ENCODE results near the gene DOCK11.

DNA sequence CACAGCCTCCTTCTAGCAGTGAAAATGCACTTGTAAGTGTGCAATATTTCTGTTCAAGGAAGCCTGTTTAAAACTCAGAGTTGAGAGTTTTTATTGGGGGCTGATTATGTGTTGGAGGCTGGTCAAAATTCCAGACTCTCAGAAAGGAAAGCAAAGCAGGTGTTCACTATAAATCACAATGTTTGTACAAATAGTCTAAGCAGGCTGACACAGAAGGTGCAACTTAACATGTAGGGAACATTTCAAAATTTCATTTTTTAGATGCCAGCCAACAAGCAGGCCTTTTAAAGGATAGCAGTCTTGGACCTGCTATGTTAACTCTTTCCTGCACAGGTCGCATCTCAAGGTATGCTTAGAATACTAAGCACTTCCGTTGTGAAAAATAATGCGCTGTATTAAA, 119.5 kb downstream of the DOCK11 start:
- TF ChIP-seq, protein P1, sequence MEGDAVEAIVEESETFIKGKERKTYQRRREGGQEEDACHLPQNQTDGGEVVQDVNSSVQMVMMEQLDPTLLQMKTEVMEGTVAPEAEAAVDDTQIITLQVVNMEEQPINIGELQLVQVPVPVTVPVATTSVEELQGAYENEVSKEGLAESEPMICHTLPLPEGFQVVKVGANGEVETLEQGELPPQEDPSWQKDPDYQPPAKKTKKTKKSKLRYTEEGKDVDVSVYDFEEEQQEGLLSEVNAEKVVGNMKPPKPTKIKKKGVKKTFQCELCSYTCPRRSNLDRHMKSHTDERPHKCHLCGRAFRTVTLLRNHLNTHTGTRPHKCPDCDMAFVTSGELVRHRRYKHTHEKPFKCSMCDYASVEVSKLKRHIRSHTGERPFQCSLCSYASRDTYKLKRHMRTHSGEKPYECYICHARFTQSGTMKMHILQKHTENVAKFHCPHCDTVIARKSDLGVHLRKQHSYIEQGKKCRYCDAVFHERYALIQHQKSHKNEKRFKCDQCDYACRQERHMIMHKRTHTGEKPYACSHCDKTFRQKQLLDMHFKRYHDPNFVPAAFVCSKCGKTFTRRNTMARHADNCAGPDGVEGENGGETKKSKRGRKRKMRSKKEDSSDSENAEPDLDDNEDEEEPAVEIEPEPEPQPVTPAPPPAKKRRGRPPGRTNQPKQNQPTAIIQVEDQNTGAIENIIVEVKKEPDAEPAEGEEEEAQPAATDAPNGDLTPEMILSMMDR (conservative IDR thresholded peaks at IDR 0.05; ENCODE audit: low read length), result no peak
- TF ChIP-seq EZH2phosphoT487 (IDR thresholded peaks at IDR 0.05; ENCODE audit: borderline replicate concordance, low read depth, low read length), result no peak
